Esophagus mucosa (tissue), 1 donor: ENCODE results near the gene RPL19. TPM values are rescaled to one million over a fixed set of nuclear protein-coding genes. Genes with fewer than 3 reads are reported as not detected.
"Not testable (repeated sequence)": the region's sequence is repeated elsewhere in the genome, so short reads cannot be mapped to it uniquely, and the experiment has no call there.

Source experiments
- ATAC-seq: fragments of 200-7000 bp; cut with Tn5 transposase; one replicate; pipeline ENCODE4 v1.9.1; 2020
- total RNA-seq: library from RNA; stranded (reverse); gene quantifications from one replicate; pipeline ENCODE4 v1.2.4, GENCODE V29; 2023
- donor health status: DM: yes; HTN: yes; CAD: no.

The RPL19 gene
- total RNA-seq, 1 donor from 2014 or later = 1,581 TPM

GRCh38 chr17:39250076-39250475 is 50.0 kb downstream of the RPL19 start:
- not testable (repeated sequence) for ATAC-seq

- ATAC-seq = no peak
Observed at GRCh38 chr17:39251997-39252396, 51.9 kb downstream of the RPL19 start.

GRCh38 chr17:39252788-39253460 is 52.8 kb downstream of the RPL19 start:
- peak; percentile 31 for ATAC-seq

Other genes starting within 250 kb of the RPL19 start
- not detected for gene FBXO47, start 232.9 kb upstream of the RPL19 start, total RNA-seq
- gene PLXDC1, start 48.6 kb upstream of the RPL19 start, total RNA-seq = 3.1 TPM
- gene ARL5C, start 34.1 kb upstream of the RPL19 start, total RNA-seq = not detected
- gene CACNB1, start 2.6 kb upstream of the RPL19 start, total RNA-seq = 2.0 TPM
- 0.60 TPM for gene STAC2, start 25.7 kb downstream of the RPL19 start, total RNA-seq
- 8.3 TPM for gene FBXL20, start 201.3 kb downstream of the RPL19 start, total RNA-seq